Cardiac muscle cell (in vitro differentiated cells and primary cell): ENCODE results near the gene PBX2. TPM values are rescaled to one million over a fixed set of nuclear protein-coding genes. Genes with fewer than 3 reads are reported as not detected.

ENCODE experiments used
- DNase-seq, 2 donors: peaks; one replicate each; pipeline versions ENCODE4 v3.0.0 to v3.0.0-alpha.2; 2010 to 2017; ENCODE audit warnings: low read depth in 1 of 2, low spot score in 1 of 2
- H3K27ac ChIP-seq: fragments of 200-600 bp; sonication (generic); 2 replicates; pipeline ENCODE4 v1.5.1; 2016
- H3K27me3 ChIP-seq: fragments of 200-600 bp; sonication (generic); 2 replicates; pipeline ENCODE4 v1.6.0; 2016; ENCODE audit warnings: control low read depth
- H3K36me3 ChIP-seq: fragments of 200-600 bp; sonication (generic); 2 replicates; pipeline ENCODE4 v1.5.1; 2016; ENCODE audit warnings: control low read depth
- H3K4me1 ChIP-seq: fragments of 200-600 bp; sonication (generic); 2 replicates; pipeline ENCODE4 v1.8.1; 2017; ENCODE audit warnings: low read depth, mild to moderate bottlenecking, mixed run types
- H3K4me3 ChIP-seq: fragments of 200-600 bp; sonication (generic); 2 replicates; pipeline ENCODE4 v1.5.1; 2016; ENCODE audit warnings: mild to moderate bottlenecking
- H3K9me3 ChIP-seq: fragments of 200-600 bp; sonication (generic); 2 replicates; pipeline ENCODE4 v1.5.1; 2017; ENCODE audit warnings: low read depth, mild to moderate bottlenecking, control low read depth
- polyA plus RNA-seq: library from polyadenylated mRNA; unstranded; fragments of >200 nt; fragmentation: Nextera tagmentation; extraction: Ambion mirVana; gene quantifications from 2 replicates; pipeline ENCODE4 v1.2.1, GENCODE V29; 2016
- total RNA-seq: library from RNA; depleted of rRNA; stranded (reverse); fragments of >200 nt; gene quantifications from 2 replicates; pipeline ENCODE4 v1.2.3, GENCODE V29; 2016
- TF ChIP-seq, protein P1 (sequence below): IDR thresholded peaks from 2 replicates; pipeline ENCODE4 v1.5.1; 2012; ENCODE audit warnings: low read depth, mild to moderate bottlenecking, low read length

PBX2 gene
- total and polyA plus RNA-seq, 2 experiments from 2014 or later = 17.3 to 124 TPM

DNA sequence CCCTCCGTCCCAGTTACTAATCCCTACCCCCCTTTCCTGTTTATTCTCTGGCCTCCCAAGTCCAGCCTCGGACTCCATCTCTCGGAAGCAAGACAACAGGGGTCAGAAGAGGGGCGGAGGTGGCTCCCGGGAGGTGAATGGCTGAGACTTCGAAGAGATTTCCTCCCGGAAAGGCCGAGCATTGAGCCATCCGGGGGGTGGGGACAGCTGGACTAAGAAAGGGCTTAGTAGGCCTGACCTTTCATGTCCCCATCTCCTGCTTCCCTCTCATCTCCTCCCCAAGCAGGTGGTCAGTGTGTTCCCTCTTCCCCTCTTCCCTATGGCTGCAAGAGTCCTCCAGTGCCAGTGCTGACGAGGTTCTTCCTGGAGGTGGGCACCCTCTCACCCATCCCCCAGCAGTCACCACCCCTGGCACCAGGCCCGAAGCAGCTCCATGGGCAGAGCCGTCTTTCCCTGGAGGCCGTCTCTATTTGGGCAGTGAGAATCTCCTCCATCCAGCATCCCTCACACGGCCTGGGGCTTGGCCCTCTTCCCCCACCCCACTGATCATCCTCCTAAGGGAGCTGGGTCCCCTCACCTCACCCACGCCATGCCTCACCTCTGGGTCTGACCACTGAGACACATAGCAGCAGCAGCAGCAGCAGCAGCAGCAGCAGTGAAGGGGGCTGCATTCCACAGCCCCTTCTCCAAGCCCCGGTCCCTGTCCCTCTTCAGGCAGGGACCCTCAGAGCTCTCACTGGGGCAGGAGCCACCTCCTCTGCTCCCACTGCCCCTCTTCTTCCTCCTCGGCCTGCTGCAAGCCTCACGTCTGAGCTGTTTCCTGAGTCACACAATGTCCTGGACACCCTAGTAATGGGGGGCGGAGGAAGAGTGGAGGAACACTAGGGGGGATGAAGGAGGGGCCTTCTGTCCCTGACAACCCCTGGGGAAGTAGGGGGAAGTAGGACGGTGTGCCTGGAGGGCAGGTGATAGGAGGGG lies 33.5 kb upstream of the PBX2 start, which contains the start of gene NOTCH4:
Gene NOTCH4 (minus strand): TSS at position 810 of the 978 bp plus-strand sequence. CDS start 139 bp downstream, at position 671.
- no peaks in the 10 kb centered on the region for H3K36me3 ChIP-seq
- no peak for DNase-seq
- no peak within 1 kb of the TSS for H3K27ac ChIP-seq
- H3K4me1 ChIP-seq = no peaks in the 10 kb centered on the region
- H3K9me3 ChIP-seq = no peaks in the 10 kb centered on the region
- TF ChIP-seq, protein P1, sequence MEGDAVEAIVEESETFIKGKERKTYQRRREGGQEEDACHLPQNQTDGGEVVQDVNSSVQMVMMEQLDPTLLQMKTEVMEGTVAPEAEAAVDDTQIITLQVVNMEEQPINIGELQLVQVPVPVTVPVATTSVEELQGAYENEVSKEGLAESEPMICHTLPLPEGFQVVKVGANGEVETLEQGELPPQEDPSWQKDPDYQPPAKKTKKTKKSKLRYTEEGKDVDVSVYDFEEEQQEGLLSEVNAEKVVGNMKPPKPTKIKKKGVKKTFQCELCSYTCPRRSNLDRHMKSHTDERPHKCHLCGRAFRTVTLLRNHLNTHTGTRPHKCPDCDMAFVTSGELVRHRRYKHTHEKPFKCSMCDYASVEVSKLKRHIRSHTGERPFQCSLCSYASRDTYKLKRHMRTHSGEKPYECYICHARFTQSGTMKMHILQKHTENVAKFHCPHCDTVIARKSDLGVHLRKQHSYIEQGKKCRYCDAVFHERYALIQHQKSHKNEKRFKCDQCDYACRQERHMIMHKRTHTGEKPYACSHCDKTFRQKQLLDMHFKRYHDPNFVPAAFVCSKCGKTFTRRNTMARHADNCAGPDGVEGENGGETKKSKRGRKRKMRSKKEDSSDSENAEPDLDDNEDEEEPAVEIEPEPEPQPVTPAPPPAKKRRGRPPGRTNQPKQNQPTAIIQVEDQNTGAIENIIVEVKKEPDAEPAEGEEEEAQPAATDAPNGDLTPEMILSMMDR = no peak
- no peak within 1 kb of the TSS for H3K4me3 ChIP-seq
- no peaks in the 10 kb centered on the region for H3K27me3 ChIP-seq

- TF ChIP-seq, protein P1 = no peak
- H3K4me3 ChIP-seq = no peak overlapping the region
- H3K4me1 ChIP-seq = no peaks in the 10 kb centered on the region
- no peaks in the 10 kb centered on the region for H3K27me3 ChIP-seq
- no peak for DNase-seq
- H3K36me3 ChIP-seq = no peaks in the 10 kb centered on the region
- no peak overlapping the region for H3K27ac ChIP-seq
- H3K9me3 ChIP-seq = no peaks in the 10 kb centered on the region
Observed at GRCh38 chr6:32222333-32223230, 32.6 kb upstream of the PBX2 start.

DNA sequence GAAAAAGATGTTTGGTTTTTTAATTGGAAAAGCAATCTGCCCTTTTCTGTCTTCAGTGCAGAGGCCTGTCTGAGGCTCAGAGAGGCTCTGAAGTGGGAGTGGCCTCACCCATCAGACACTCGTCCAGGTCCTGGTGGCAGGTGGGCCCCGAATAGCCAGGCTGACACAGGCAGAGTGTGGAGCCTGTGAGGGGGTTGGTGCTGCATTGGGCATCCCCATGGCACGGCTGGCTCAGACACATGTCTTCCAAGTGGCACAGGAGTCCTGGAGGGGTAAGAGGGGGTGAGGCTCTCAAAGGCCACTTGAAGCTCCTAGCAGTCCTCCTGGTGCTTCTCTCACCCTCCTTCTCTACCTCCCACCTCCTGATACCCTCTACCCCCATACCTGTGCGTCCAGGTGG lies 30.0 kb upstream of the PBX2 start:
- TF ChIP-seq, protein P1 = no peak
- no peaks in the 10 kb centered on the region for H3K36me3 ChIP-seq
- H3K4me1 ChIP-seq = no peaks in the 10 kb centered on the region
- H3K27ac ChIP-seq = no peak overlapping the region
- H3K9me3 ChIP-seq = no peaks in the 10 kb centered on the region
- no peak for DNase-seq
- no peak overlapping the region for H3K4me3 ChIP-seq
- no peaks in the 10 kb centered on the region for H3K27me3 ChIP-seq

GRCh38 chr6:32218167-32218566 lies 28.2 kb upstream of the PBX2 start:
- Histone ChIP-seq H3K4me3 (no peak overlapping the region), H3K27ac (no peak overlapping the region), H3K4me1 (no peaks in the 10 kb centered on the region), H3K27me3 (no peaks in the 10 kb centered on the region), H3K36me3 (no peaks in the 10 kb centered on the region), H3K9me3 (no peaks in the 10 kb centered on the region)
- no peak for DNase-seq
- TF ChIP-seq, protein P1 = no peak

- Histone ChIP-seq H3K9me3 (no peaks in the 10 kb centered on the region), H3K4me1 (no peaks in the 10 kb centered on the region), H3K27ac (no peak overlapping the region), H3K27me3 (no peaks in the 10 kb centered on the region), H3K4me3 (no peak overlapping the region), H3K36me3 (no peaks in the 10 kb centered on the region)
- no peak for DNase-seq
- TF ChIP-seq, protein P1 = no peak
Observed at GRCh38 chr6:32216998-32217397, 27.0 kb upstream of the PBX2 start.
